Caco-2 (cell line): Measurements from ENCODE around the gene ZFP90. TPM values are rescaled to one million over a fixed set of nuclear protein-coding genes. Genes with fewer than 3 reads are reported as not detected.
"Not testable (repeated sequence)": the region's sequence is repeated elsewhere in the genome, so short reads cannot be mapped to it uniquely, and the experiment has no call there.

Source experiments
- BruUV-seq: library from RNA; stranded (reverse); fragments of 400-500 nt; replicated peaks from 2 replicates; lab custom pipeline; 2021; lab: Mats Ljungman, UMichigan
- CTCF ChIA-PET: fragments of 300-600 bp; sonication (Branson Sonifier 250); formaldehyde crosslinking; loops from one replicate; lab custom pipeline; 2022; ENCODE audit warnings: antibody characterized with exemption; lab: Charles Lee
- POLR2A ChIA-PET: fragments of 300-600 bp; sonication (Branson Sonifier 250); formaldehyde crosslinking; loops from one replicate; lab custom pipeline; 2022; ENCODE audit warnings: antibody characterized with exemption; lab: Charles Lee
- DNase-seq, 2 experiments: peaks; one replicate each; pipeline versions ENCODE4 v3.0.0 to v3.0.0-alpha.2; 2020 to 2022
- H3K27me3 ChIP-seq: replicated peaks from 2 replicates; pipeline ENCODE4 v1.6.0; 2011; ENCODE audit warnings: low read length; ENCODE audit not compliant: control insufficient read depth, insufficient read depth
- H3K36me3 ChIP-seq: 2 replicates; pipeline ENCODE4 v1.5.1; 2011; ENCODE audit warnings: low read length; ENCODE audit not compliant: control insufficient read depth, insufficient read depth
- H3K4me1 ChIP-seq: fragments of 250-450 bp; sonication (Bioruptor Pico); 2 replicates; pipeline ENCODE4 v1.5.1; 2020; ENCODE audit warnings: mild to moderate bottlenecking
- H3K4me3 ChIP-seq: 2 replicates; pipeline ENCODE4 v1.5.1; 2011; ENCODE audit warnings: low read depth, mild to moderate bottlenecking, control low read depth, low read length
- H3K9me3 ChIP-seq: fragments of 250-450 bp; sonication (Bioruptor Pico); 2 replicates; pipeline ENCODE4 v1.5.1; 2020; ENCODE audit warnings: mild to moderate bottlenecking, moderate library complexity
- H3K27ac Mint-ChIP-seq: one replicate; pipeline ENCODE4 v1.8.0; 2022; ENCODE audit warnings: mixed read lengths; ENCODE audit not compliant: unreplicated experiment
- H3K27me3 Mint-ChIP-seq: one replicate; pipeline ENCODE4 v1.8.0; 2022; ENCODE audit warnings: mixed read lengths; ENCODE audit not compliant: insufficient read depth, unreplicated experiment
- H3K36me3 Mint-ChIP-seq: one replicate; pipeline ENCODE4 v1.8.0; 2022; ENCODE audit warnings: mild to moderate bottlenecking, mixed read lengths; ENCODE audit not compliant: insufficient read depth, unreplicated experiment
- H3K4me1 Mint-ChIP-seq: one replicate; pipeline ENCODE4 v1.8.0; 2022; ENCODE audit warnings: low read depth, mixed read lengths; ENCODE audit not compliant: unreplicated experiment
- H3K4me3 Mint-ChIP-seq: one replicate; pipeline ENCODE4 v1.8.0; 2022; ENCODE audit warnings: mild to moderate bottlenecking, moderate library complexity, mixed read lengths; ENCODE audit not compliant: unreplicated experiment
- H3K9me3 Mint-ChIP-seq: one replicate; pipeline ENCODE4 v1.8.0; 2022; ENCODE audit warnings: mixed read lengths; ENCODE audit not compliant: unreplicated experiment
- CTCF ChIP-seq, 2 experiments: fragments of 200-600 bp in 1 of 2; IDR thresholded peaks; 1 replicate in 1 of 2; 2 replicates in 1 of 2; pipeline versions ENCODE4 v1.5.1 to v1.8.0; 2011 to 2022; ENCODE audit warnings: antibody characterized with exemption in 1 of 2, control low read depth in 1 of 2, inconsistent platforms in 1 of 2, low read depth in 1 of 2, low read length in 1 of 2, mild to moderate bottlenecking in 1 of 2, moderate library complexity in 1 of 2; ENCODE audit not compliant: insufficient read depth in 1 of 2, severe bottlenecking in 1 of 2, unreplicated experiment in 1 of 2
- intact Hi-C: fragments of 100-400 bp; cut with micrococcal nuclease; formaldehyde crosslinking; loops from one replicate; pipeline ENCODE4 v1.10.0; 2022; ENCODE audit not compliant: unreplicated experiment
- total RNA-seq: library from RNA; stranded (reverse); gene quantifications from 2 replicates; pipeline ENCODE4 v1.2.3, GENCODE V29; 2022

Gene ZFP90
- total RNA-seq, 1 experiment from 2014 or later = 23.2 TPM

DNA sequence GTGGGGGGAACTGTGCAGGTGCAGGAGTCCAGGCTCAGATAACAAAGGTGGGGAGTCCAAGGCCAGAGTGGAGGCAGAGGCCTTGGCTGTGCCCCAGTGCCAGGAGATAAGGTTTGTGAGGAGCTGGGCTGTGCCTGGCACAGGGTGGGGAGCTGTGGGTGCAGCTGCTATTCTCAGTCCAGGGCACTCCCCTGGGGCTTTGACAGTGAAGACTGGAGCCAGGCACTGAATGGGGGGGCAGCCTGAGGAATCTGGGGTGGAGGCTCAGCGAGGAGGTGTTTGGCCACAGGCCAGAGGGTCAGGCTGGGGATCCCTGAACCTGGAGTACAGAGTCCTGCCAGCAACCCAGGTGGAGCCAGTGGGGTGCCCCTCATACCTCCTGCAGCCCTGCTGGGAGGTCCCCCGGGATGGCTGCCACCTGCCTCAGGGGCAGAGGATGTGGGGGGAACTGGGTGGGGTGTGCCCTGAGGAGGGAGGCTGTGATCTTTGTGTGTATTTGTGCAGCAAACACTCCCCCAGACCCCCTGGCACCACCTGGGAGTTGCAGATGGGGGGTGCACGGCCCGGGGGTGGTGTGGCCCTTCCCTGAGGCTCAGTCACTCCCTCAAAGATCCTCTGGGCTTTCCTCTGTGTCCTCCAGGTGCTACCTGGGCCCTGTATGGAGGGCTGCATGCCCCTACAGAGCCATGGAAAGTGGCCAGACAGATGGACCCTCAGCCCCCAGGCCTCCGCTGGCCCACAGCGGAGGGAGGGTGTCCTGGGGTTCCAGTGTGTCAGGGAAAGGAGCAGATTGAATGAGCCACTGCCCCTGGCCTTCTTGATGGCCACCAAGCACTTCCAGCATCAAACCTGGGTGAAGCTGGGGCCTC lies 46.3 kb upstream of the ZFP90 start:
- Histone ChIP-seq H3K36me3 (no peaks in the 10 kb centered on the region), H3K9me3 (peaks cover 11% of the 10 kb centered on the region; the same call in 1 of the 2 replicates), H3K27me3 (no peaks in the 10 kb centered on the region), H3K4me3 (no peak overlapping the region), H3K4me1 (no peaks in the 10 kb centered on the region)
- Mint-ChIP-seq H3K4me3 (no peak overlapping the region), H3K4me1 (no peaks in the 10 kb centered on the region), H3K27ac (no peak overlapping the region), H3K27me3 (no peaks in the 10 kb centered on the region), H3K36me3 (peaks cover 6% of the 10 kb centered on the region), H3K9me3 (peaks cover 10% of the 10 kb centered on the region)
- no peak for DNase-seq
- ChIA-PET POLR2A (no interaction called here), CTCF (no interaction called here)
- intact Hi-C loops = no loop called here
- no peak for TF ChIP-seq CTCF (IDR thresholded peaks at IDR 0.05; ENCODE audit: insufficient read depth in 1 of 2, low read depth in 1 of 2, low read length in 1 of 2, severe bottlenecking in 1 of 2, unreplicated experiment in 1 of 2)
- no TSS peak for BruUV-seq

DNA sequence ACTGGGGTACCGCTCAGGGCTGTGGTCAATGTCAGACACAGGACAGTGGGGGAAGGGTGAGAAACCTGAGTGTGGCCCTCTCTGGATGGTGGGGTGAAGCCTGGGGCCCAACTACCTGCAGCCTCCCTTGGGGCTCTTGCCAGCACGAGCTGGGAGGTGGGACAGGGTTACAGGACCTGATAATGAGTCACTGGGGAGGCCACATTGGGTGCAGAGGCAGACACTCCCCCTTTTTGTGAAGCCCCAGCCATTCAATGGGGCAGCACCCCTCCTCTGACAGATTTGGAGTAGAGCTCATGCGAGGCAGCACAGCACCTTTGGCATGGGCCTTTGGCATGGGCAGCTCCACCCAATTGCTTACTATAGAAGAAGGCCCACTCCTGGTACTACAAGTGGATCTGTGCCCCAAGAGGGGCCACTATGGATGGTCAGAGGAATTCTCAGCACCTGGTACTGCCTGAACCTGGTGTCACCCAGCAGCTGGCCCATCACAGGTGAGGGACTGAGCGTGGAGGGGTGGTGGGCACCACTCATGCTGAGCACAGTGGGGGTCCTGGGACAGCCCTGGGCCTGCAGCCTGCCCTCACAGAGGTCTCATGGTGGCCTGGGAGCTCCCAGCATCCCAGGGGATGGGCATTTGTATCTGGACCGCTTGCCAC lies 45.5 kb upstream of the ZFP90 start:
- Mint-ChIP-seq H3K9me3 (peaks cover 10% of the 10 kb centered on the region), H3K36me3 (peaks cover 6% of the 10 kb centered on the region), H3K27ac (no peak overlapping the region), H3K4me1 (no peaks in the 10 kb centered on the region), H3K27me3 (no peaks in the 10 kb centered on the region), H3K4me3 (no peak overlapping the region)
- no TSS peak for BruUV-seq
- Histone ChIP-seq H3K4me3 (no peak overlapping the region), H3K27me3 (no peaks in the 10 kb centered on the region), H3K9me3 (peaks cover 11% of the 10 kb centered on the region; the same call in 1 of the 2 replicates), H3K36me3 (no peaks in the 10 kb centered on the region), H3K4me1 (no peaks in the 10 kb centered on the region)
- CTCF ChIA-PET = no interaction called here
- no peak for TF ChIP-seq CTCF (IDR thresholded peaks at IDR 0.05; ENCODE audit: insufficient read depth in 1 of 2, low read depth in 1 of 2, low read length in 1 of 2, severe bottlenecking in 1 of 2, unreplicated experiment in 1 of 2)
- intact Hi-C loops = no loop called here
- DNase-seq = no peak
- POLR2A ChIA-PET = no interaction called here

DNA sequence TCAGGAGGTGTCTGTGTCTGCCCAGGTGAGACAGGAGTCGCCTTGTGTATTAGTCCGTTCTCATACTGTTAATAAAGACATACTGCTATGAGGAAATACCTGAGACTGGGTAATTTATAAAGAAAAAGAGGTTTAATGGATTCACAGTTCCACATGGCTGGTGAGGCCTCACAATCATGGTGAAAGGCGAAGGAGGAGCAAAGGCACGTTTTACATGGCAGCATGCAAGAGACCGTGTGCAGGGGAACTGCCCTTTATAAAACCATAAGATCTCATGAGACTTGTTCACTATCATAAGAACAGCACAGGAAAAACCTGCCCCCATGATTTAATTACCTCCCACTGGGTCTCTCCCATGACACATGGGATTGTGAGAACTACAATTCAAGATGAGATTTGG lies 44.8 kb upstream of the ZFP90 start:
- POLR2A ChIA-PET = not testable (repeated sequence)

More for the DNA sequence above, 44.8 kb upstream of the ZFP90 start:
- H3K4me1 Mint-ChIP-seq, H3K27me3 Mint-ChIP-seq, H3K27me3 ChIP-seq, intact Hi-C loops, H3K36me3 ChIP-seq, H3K4me3 ChIP-seq, H3K4me3 Mint-ChIP-seq, H3K27ac Mint-ChIP-seq, H3K36me3 Mint-ChIP-seq, BruUV-seq, DNase-seq, H3K4me1 ChIP-seq, CTCF ChIA-PET: not testable (repeated sequence)
- H3K9me3 ChIP-seq = peaks cover 11% of the 10 kb centered on the region; the same call in 1 of the 2 replicates
- peaks cover 10% of the 10 kb centered on the region for H3K9me3 Mint-ChIP-seq
